HUES48 (cell line): ENCODE results near the gene RSPH1.

Source experiments
- H3K27ac ChIP-seq: one replicate; pipeline ENCODE4 v1.7.0; 2013; ENCODE audit warnings: low read depth, low read length, inconsistent platforms
- H3K27me3 ChIP-seq: 2 replicates; pipeline ENCODE4 v1.6.1; 2013; ENCODE audit warnings: mild to moderate bottlenecking, low read length; ENCODE audit not compliant: control insufficient read depth, insufficient read depth
- H3K36me3 ChIP-seq: 2 replicates; pipeline ENCODE4 v1.6.1; 2013; ENCODE audit warnings: low read length; ENCODE audit not compliant: control insufficient read depth, insufficient read depth
- H3K4me1 ChIP-seq: 2 replicates; pipeline ENCODE4 v1.6.1; 2013; ENCODE audit warnings: mild to moderate bottlenecking, low read length; ENCODE audit not compliant: control insufficient read depth, insufficient read depth
- H3K4me3 ChIP-seq: 2 replicates; pipeline ENCODE4 v1.5.1; 2013; ENCODE audit warnings: mild to moderate bottlenecking, low read depth, low read length
- H3K9ac ChIP-seq: 2 replicates; pipeline ENCODE4 v1.6.1; 2013; ENCODE audit warnings: mild to moderate bottlenecking, low read depth, low read length, moderate library complexity
- H3K9me3 ChIP-seq: 2 replicates; pipeline ENCODE4 v1.6.1; 2013; ENCODE audit warnings: low read length; ENCODE audit not compliant: control insufficient read depth, insufficient read depth

RSPH1 gene

GRCh38 chr21:42530167-42530518, 34.1 kb upstream of the RSPH1 start:
- no peaks in the 10 kb centered on the region for H3K27me3 ChIP-seq
- H3K36me3 ChIP-seq: peaks cover 18% of the 10 kb centered on the region
- H3K9ac ChIP-seq: no peak overlapping the region
- no peak overlapping the region for H3K27ac ChIP-seq
- H3K4me3 ChIP-seq: no peak overlapping the region
- peaks cover 3% of the 10 kb centered on the region for H3K4me1 ChIP-seq
- H3K9me3 ChIP-seq: no peaks in the 10 kb centered on the region

- H3K9ac ChIP-seq: no peak overlapping the region
- no peaks in the 10 kb centered on the region for H3K27me3 ChIP-seq
- H3K9me3 ChIP-seq: no peaks in the 10 kb centered on the region
- H3K4me3 ChIP-seq: no peak overlapping the region
- peaks cover 20% of the 10 kb centered on the region for H3K4me1 ChIP-seq
- no peak overlapping the region for H3K27ac ChIP-seq
- peaks cover 16% of the 10 kb centered on the region for H3K36me3 ChIP-seq
These were observed 31.6 kb upstream of the RSPH1 start for GRCh38 chr21:42527489-42528158.

DNA sequence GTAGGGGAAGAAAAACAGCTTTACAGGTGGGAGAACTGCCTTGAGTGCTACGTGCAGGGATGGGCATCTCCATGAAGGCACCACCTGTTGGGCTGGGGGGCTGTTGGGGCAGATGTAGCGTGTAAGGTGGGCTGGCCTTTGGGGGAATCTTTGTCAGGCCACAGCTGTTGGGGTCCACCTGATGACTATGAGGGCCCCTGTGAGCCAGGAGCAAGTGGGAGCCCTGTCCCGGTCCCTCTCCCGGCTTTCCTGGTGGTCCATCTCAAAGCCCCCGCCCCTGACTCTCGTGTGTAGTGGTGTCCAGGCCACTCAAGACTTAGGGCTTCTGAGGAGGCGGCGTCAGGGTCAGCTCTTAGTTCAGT, 31.1 kb upstream of the RSPH1 start:
- no peak overlapping the region for H3K4me3 ChIP-seq
- H3K4me1 ChIP-seq: peaks cover 20% of the 10 kb centered on the region
- H3K9ac ChIP-seq: no peak overlapping the region
- no peaks in the 10 kb centered on the region for H3K9me3 ChIP-seq
- no peak overlapping the region for H3K27ac ChIP-seq
- H3K27me3 ChIP-seq: no peaks in the 10 kb centered on the region
- peaks cover 17% of the 10 kb centered on the region for H3K36me3 ChIP-seq

- H3K4me3 ChIP-seq: no peak overlapping the region
- no peak overlapping the region for H3K27ac ChIP-seq
- no peak overlapping the region for H3K9ac ChIP-seq
- no peaks in the 10 kb centered on the region for H3K9me3 ChIP-seq
- H3K27me3 ChIP-seq: no peaks in the 10 kb centered on the region
- H3K36me3 ChIP-seq: peaks cover 25% of the 10 kb centered on the region
- H3K4me1 ChIP-seq: peaks cover 20% of the 10 kb centered on the region
These were observed 30.3 kb upstream of the RSPH1 start for GRCh38 chr21:42526379-42526727.

DNA sequence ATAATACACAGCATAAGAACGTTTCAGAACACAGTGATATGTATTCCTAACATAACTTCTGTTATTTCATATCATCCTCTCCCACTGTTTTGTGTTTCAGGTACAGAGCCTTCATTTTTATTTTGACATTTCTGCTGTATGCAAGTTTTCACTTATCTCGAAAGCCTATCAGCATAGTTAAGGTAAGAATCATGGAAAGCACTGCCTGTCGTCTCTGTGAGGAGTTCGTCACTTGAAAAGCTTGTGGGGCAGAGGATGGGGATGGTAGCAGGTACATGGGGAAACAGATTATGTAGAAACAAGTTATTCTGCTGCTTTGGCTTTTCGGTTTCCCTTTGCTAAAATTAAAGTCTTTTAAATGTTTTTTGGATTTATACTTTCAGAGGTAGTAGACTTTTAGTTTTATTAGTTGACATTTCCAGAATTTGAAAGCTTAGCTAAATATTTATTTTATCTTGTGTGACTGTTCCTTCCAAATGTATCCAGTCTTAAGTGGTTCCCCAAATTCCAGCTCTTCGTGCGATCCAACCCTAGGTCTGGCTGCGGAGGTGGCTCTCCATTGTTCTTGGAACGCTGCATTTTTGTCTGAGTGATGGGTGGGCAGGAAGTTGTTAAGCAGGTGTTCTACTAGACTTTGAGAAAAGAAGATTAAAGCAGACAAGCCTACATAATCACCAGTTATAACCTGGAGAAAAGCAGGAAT, 29.8 kb upstream of the RSPH1 start:
- Histone ChIP-seq H3K36me3 (peaks cover 30% of the 10 kb centered on the region), H3K4me1 (peaks cover 20% of the 10 kb centered on the region), H3K27me3 (no peaks in the 10 kb centered on the region), H3K27ac (no peak overlapping the region), H3K9ac (no peak overlapping the region), H3K9me3 (no peaks in the 10 kb centered on the region), H3K4me3 (no peak overlapping the region)

DNA sequence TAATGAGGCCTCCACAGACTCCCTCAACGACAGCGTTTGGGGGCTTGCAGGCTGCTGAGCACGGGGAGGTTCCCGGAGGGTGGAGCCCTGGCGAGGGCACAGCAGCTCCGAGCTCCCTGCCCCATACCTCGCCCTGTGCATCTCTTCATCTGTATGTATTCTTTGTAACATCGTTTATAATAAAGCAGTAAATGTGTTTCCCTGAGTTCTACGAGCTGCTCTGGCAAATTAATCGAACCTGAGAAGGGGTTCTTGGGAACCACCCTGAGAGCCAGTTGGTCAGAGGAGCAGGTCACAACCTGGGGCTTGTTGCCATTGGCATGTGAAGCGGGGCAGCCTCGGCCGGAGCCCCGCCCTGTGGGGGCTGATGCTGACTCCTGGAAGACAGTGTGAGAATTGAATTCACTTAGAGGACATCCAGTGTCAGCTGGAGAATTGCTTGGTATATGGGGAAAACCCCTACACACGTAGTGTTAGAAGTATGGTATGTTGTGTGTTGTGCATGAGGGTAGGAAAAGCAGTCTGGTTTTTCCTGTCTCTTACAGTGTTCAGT, 29.1 kb upstream of the RSPH1 start:
- Histone ChIP-seq H3K4me3 (peak overlapping the region; percentile 33; the same call in 1 of the 2 replicates), H3K27ac (no peak overlapping the region), H3K9me3 (no peaks in the 10 kb centered on the region), H3K36me3 (peaks cover 37% of the 10 kb centered on the region), H3K9ac (no peak overlapping the region), H3K27me3 (no peaks in the 10 kb centered on the region), H3K4me1 (peaks cover 20% of the 10 kb centered on the region)

- no peaks in the 10 kb centered on the region for H3K27me3 ChIP-seq
- H3K27ac ChIP-seq: peak overlapping the region; percentile 34
- H3K36me3 ChIP-seq: peaks cover 44% of the 10 kb centered on the region
- peaks cover 20% of the 10 kb centered on the region for H3K4me1 ChIP-seq
- H3K4me3 ChIP-seq: peak overlapping the region; percentile 33; the same call in 1 of the 2 replicates
- H3K9ac ChIP-seq: no peak overlapping the region
- H3K9me3 ChIP-seq: no peaks in the 10 kb centered on the region
These were observed 28.5 kb upstream of the RSPH1 start for GRCh38 chr21:42524341-42525028.

DNA sequence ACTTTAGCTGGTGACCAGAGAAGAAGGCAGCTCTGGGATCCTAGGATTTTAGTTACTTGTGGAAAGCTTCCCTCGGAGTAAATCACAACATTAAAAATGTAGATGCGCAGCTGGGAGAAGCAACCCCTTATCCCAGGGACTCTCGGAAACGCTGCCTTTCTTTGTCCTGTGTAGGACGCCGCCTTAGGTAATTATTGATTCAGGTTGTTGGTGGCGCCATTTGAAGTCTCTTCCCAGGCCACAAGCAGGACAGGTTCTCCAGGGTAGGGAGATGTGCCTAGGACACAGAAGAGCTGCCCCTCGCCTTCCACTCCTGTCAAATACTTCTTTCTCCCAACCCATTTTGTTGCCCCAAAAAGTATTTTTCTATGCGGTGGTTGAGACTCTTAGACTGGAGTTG, 27.9 kb upstream of the RSPH1 start:
- no peak overlapping the region for H3K9ac ChIP-seq
- H3K27me3 ChIP-seq: no peaks in the 10 kb centered on the region
- H3K36me3 ChIP-seq: peaks cover 49% of the 10 kb centered on the region
- peak overlapping the region; percentile 34 for H3K27ac ChIP-seq
- H3K4me3 ChIP-seq: no peak overlapping the region
- peaks cover 20% of the 10 kb centered on the region for H3K4me1 ChIP-seq
- H3K9me3 ChIP-seq: no peaks in the 10 kb centered on the region

- Histone ChIP-seq H3K4me3 (no peak overlapping the region), H3K9me3 (no peaks in the 10 kb centered on the region), H3K27me3 (no peaks in the 10 kb centered on the region), H3K9ac (no peak overlapping the region), H3K27ac (no peak overlapping the region), H3K4me1 (peaks cover 20% of the 10 kb centered on the region), H3K36me3 (peaks cover 56% of the 10 kb centered on the region)
These were observed 27.2 kb upstream of the RSPH1 start for GRCh38 chr21:42523211-42523610.

GRCh38 chr21:42522771-42523170, 26.7 kb upstream of the RSPH1 start:
- Histone ChIP-seq H3K27ac (no peak overlapping the region), H3K4me1 (peaks cover 20% of the 10 kb centered on the region), H3K9me3 (no peaks in the 10 kb centered on the region), H3K36me3 (peaks cover 59% of the 10 kb centered on the region), H3K27me3 (no peaks in the 10 kb centered on the region), H3K9ac (no peak overlapping the region), H3K4me3 (no peak overlapping the region)

GRCh38 chr21:42522271-42522670, 26.2 kb upstream of the RSPH1 start:
- Histone ChIP-seq H3K4me1 (peaks cover 20% of the 10 kb centered on the region), H3K27ac (no peak overlapping the region), H3K4me3 (no peak overlapping the region), H3K9me3 (no peaks in the 10 kb centered on the region), H3K36me3 (peaks cover 59% of the 10 kb centered on the region), H3K9ac (no peak overlapping the region), H3K27me3 (no peaks in the 10 kb centered on the region)
